WERI-Rb-1 (cell line): ENCODE results near the gene FAM83G.

Experiments used
- DNase-seq: peaks from one replicate; pipeline ENCODE4 v3.0.0-alpha.2; 2020
- H3K27ac ChIP-seq: fragments of 250-450 bp; sonication (Bioruptor Pico); 2 replicates; pipeline ENCODE4 v1.5.1; 2020; ENCODE audit warnings: mild to moderate bottlenecking, moderate library complexity
- H3K27me3 ChIP-seq: fragments of 250-450 bp; sonication (Bioruptor Pico); 2 replicates; pipeline ENCODE4 v1.5.1; 2021; ENCODE audit warnings: mild to moderate bottlenecking, low read depth, moderate library complexity; ENCODE audit not compliant: insufficient read depth, severe bottlenecking
- H3K36me3 ChIP-seq: fragments of 250-450 bp; sonication (Bioruptor Pico); 2 replicates; pipeline ENCODE4 v1.5.1; 2020; ENCODE audit warnings: mild to moderate bottlenecking, moderate library complexity
- H3K4me3 ChIP-seq: 2 replicates; pipeline ENCODE4 v1.5.1; 2011; ENCODE audit warnings: low read depth, mild to moderate bottlenecking, control low read depth, low read length
- H3K9me3 ChIP-seq: fragments of 250-450 bp; sonication (Bioruptor Pico); 2 replicates; pipeline ENCODE4 v1.5.1; 2021; ENCODE audit warnings: mild to moderate bottlenecking, moderate library complexity; ENCODE audit not compliant: severe bottlenecking
- CTCF ChIP-seq: IDR thresholded peaks from 2 replicates; pipeline ENCODE4 v1.5.1; 2011; ENCODE audit warnings: low read depth, mild to moderate bottlenecking, control low read depth, inconsistent platforms, low read length

FAM83G gene

GRCh38 chr17:19014628-19015215 lies 10.2 kb upstream of the FAM83G start:
- TF ChIP-seq CTCF = no peak
- no peak for DNase-seq
- H3K9me3 ChIP-seq = no peaks in the 10 kb centered on the region
- no peaks in the 10 kb centered on the region for H3K27me3 ChIP-seq
- no peaks in the 10 kb centered on the region for H3K36me3 ChIP-seq
- H3K27ac ChIP-seq = no peak overlapping the region
- no peak overlapping the region for H3K4me3 ChIP-seq

GRCh38 chr17:19013806-19014627 lies 9.5 kb upstream of the FAM83G start:
- H3K27me3 ChIP-seq = no peaks in the 10 kb centered on the region
- H3K9me3 ChIP-seq = no peaks in the 10 kb centered on the region
- no peaks in the 10 kb centered on the region for H3K36me3 ChIP-seq
- H3K27ac ChIP-seq = no peak overlapping the region
- no peak overlapping the region for H3K4me3 ChIP-seq
- DNase-seq = no peak
- no peak for TF ChIP-seq CTCF

- no peak overlapping the region for H3K4me3 ChIP-seq
- no peaks in the 10 kb centered on the region for H3K27me3 ChIP-seq
- no peaks in the 10 kb centered on the region for H3K9me3 ChIP-seq
- H3K27ac ChIP-seq = no peak overlapping the region
- no peak for DNase-seq
- H3K36me3 ChIP-seq = no peaks in the 10 kb centered on the region
- TF ChIP-seq CTCF = no peak
Measured at GRCh38 chr17:19013226-19013625, 8.7 kb upstream of the FAM83G start.

GRCh38 chr17:19012171-19013080 lies 7.9 kb upstream of the FAM83G start:
- Histone ChIP-seq H3K27me3 (no peaks in the 10 kb centered on the region), H3K36me3 (no peaks in the 10 kb centered on the region), H3K4me3 (no peak overlapping the region), H3K27ac (no peak overlapping the region), H3K9me3 (no peaks in the 10 kb centered on the region)
- no peak for TF ChIP-seq CTCF
- DNase-seq = no peak

- Histone ChIP-seq H3K27me3 (no peaks in the 10 kb centered on the region), H3K9me3 (peaks cover 2% of the 10 kb centered on the region), H3K4me3 (no peak overlapping the region), H3K36me3 (no peaks in the 10 kb centered on the region), H3K27ac (no peak overlapping the region)
- no peak for TF ChIP-seq CTCF
- DNase-seq = no peak
Measured at GRCh38 chr17:19011581-19011980, 7.0 kb upstream of the FAM83G start.
